HepG2 (cell line): ENCODE measurements around the gene DENND2A. TPM values are rescaled to one million over a fixed set of nuclear protein-coding genes. Genes with fewer than 3 reads are reported as not detected.

Source experiments
- ATAC-seq: fragments of 200-7000 bp; cut with Tn5 transposase; 3 replicates; pipeline ENCODE4 v1.9.1; 2020; ENCODE audit warnings: mild to moderate bottlenecking, moderate library complexity
- BruUV-seq: library from RNA; stranded (reverse); fragments of 400-500 nt; replicated peaks from 2 replicates; lab custom pipeline; 2021; lab: Mats Ljungman, UMichigan
- CTCF ChIA-PET: fragments of 300-600 bp; formaldehyde crosslinking; extraction: SDS; loops from one replicate; lab custom pipeline; 2021; ENCODE audit warnings: low total read pairs, inconsistent platforms, low intra/inter-chr PET ratio; lab: Yijun Ruan, JAX
- POLR2A ChIA-PET: fragments of 350-600 bp; sonication (Branson Sonifier 250); formaldehyde crosslinking; loops from one replicate; lab custom pipeline; 2020; ENCODE audit warnings: antibody characterized with exemption, inconsistent platforms; lab: Yijun Ruan, JAX
- DNase-seq: peaks from one replicate; pipeline ENCODE4 v3.0.0-alpha.2; 2015; ENCODE audit warnings: low spot score
- FAIRE-seq: peaks from 3 replicates; lab custom pipeline; 2011; peaks lifted over from hg19 to GRCh38; lab: Jason Lieb, UNC
- H2AFZ ChIP-seq: one replicate; pipeline ENCODE4 v1.6.1; 2011; ENCODE audit warnings: low read length, inconsistent platforms
- H3K27ac ChIP-seq: fragments of 300-600 bp; 3 replicates; pipeline ENCODE4 v1.8.0; 2011; ENCODE audit warnings: mixed run types, mild to moderate bottlenecking, mixed read lengths, low read length, inconsistent platforms; ENCODE audit not compliant: insufficient read depth; ENCODE audit errors: extremely low read length
- H3K27me3 ChIP-seq, 2 experiments: fragments of 200-600 bp in 1 of 2; 2 replicates in 1 of 2; 3 replicates in 1 of 2; pipeline versions ENCODE4 v1.6.0 to v1.8.0; 2011; ENCODE audit warnings: low read length in 2 of 2, mild to moderate bottlenecking in 2 of 2, moderate library complexity in 2 of 2, inconsistent platforms in 1 of 2; ENCODE audit not compliant: insufficient read depth in 2 of 2, control insufficient read depth in 1 of 2
- H3K36me3 ChIP-seq, 2 experiments: fragments of 200-600 bp in 1 of 2; replicated peaks in 1 of 2; 2 replicates in 1 of 2; 3 replicates in 1 of 2; pipeline versions ENCODE4 v1.5.1 to v1.8.0; 2011; ENCODE audit warnings: low read length in 2 of 2, inconsistent platforms in 1 of 2; ENCODE audit not compliant: insufficient read depth in 2 of 2, control insufficient read depth in 1 of 2
- H3K4me1 ChIP-seq: 2 replicates; pipeline ENCODE4 v1.5.1; 2012; ENCODE audit warnings: low read length, inconsistent platforms; ENCODE audit not compliant: insufficient read depth
- H3K4me2 ChIP-seq: 2 replicates; pipeline ENCODE4 v1.6.0; 2011; ENCODE audit warnings: low read depth, low read length, inconsistent platforms
- H3K4me3 ChIP-seq, 3 experiments: fragments of 200-600 bp in 1 of 3; sonication (generic), shearing (Covaris generic) in 1 of 3; replicated peaks in 1 of 3; 2 replicates each; pipeline ENCODE4 v1.5.1; 2011 to 2016; ENCODE audit warnings: low read length in 3 of 3, inconsistent platforms in 2 of 3, low read depth in 2 of 3, mild to moderate bottlenecking in 2 of 3, control low read depth in 1 of 3, mixed read lengths in 1 of 3; ENCODE audit not compliant: insufficient read depth in 1 of 3
- H3K79me2 ChIP-seq: one replicate; pipeline ENCODE4 v1.6.1; 2011; ENCODE audit warnings: low read length, inconsistent platforms; ENCODE audit not compliant: insufficient read depth
- H3K9ac ChIP-seq: 2 replicates; pipeline ENCODE4 v1.6.0; 2011; ENCODE audit warnings: mild to moderate bottlenecking, low read depth, low read length, inconsistent platforms; ENCODE audit not compliant: insufficient read depth
- H3K9me3 ChIP-seq: 2 replicates; pipeline ENCODE4 v1.5.1; 2012; ENCODE audit warnings: mild to moderate bottlenecking, low read length
- H4K20me1 ChIP-seq: 2 replicates; pipeline ENCODE4 v1.6.0; 2011; ENCODE audit warnings: inconsistent platforms, mild to moderate bottlenecking, low read length, moderate library complexity; ENCODE audit not compliant: insufficient read depth
- E2F1 ChIP-seq: sonication (generic); formaldehyde crosslinking; IDR thresholded peaks from 2 replicates; pipeline ENCODE4 v1.5.0; 2020; ENCODE audit warnings: missing genetic modification reagents
- EHMT2 ChIP-seq: fragments of 200-600 bp; sonication (generic); IDR thresholded peaks from 2 replicates; pipeline ENCODE4 v1.7.0; 2017; ENCODE audit warnings: antibody characterized with exemption, low read depth, low read length, borderline replicate concordance
- MLLT10 ChIP-seq: sonication (generic); formaldehyde crosslinking; IDR thresholded peaks from 2 replicates; pipeline ENCODE4 v1.4.0; 2020; ENCODE audit warnings: missing genetic modification reagents
- MTERF4 ChIP-seq: sonication (generic); formaldehyde crosslinking; IDR thresholded peaks from 2 replicates; pipeline ENCODE4 v1.8.0; 2023; ENCODE audit warnings: mild to moderate bottlenecking, missing genetic modification reagents
- NFYB ChIP-seq: sonication (generic); formaldehyde crosslinking; IDR thresholded peaks from 2 replicates; pipeline ENCODE4 v1.4.0; 2020; ENCODE audit warnings: missing genetic modification reagents
- PRDM4 ChIP-seq: sonication (generic); formaldehyde crosslinking; IDR thresholded peaks from 2 replicates; pipeline ENCODE4 v1.9.0; 2021; ENCODE audit warnings: missing genetic modification reagents, borderline replicate concordance
- RELA ChIP-seq: sonication (generic); formaldehyde crosslinking; IDR thresholded peaks from 2 replicates; pipeline ENCODE4 v1.4.0; 2020; ENCODE audit warnings: missing genetic modification reagents
- SP1 ChIP-seq, 2 experiments: fragments of 450-650 bp in 1 of 2; sonication (generic) in 1 of 2; formaldehyde crosslinking in 1 of 2; IDR thresholded peaks; 2 replicates each; pipeline versions ENCODE4 v1.4.0 to v1.6.1; 2016 to 2020; ENCODE audit warnings: missing genetic modification reagents in 1 of 2
- TEAD2 ChIP-seq: sonication (generic); formaldehyde crosslinking; IDR thresholded peaks from 2 replicates; pipeline ENCODE4 v1.9.0; 2021; ENCODE audit warnings: missing genetic modification reagents
- ZBTB4 ChIP-seq: sonication (generic); formaldehyde crosslinking; IDR thresholded peaks from 2 replicates; pipeline ENCODE4 v1.4.0; 2020; ENCODE audit warnings: missing genetic modification reagents, mild to moderate bottlenecking, borderline replicate concordance
- ZNF350 ChIP-seq: sonication (generic); formaldehyde crosslinking; IDR thresholded peaks from 2 replicates; pipeline ENCODE4 v1.4.0; 2020; ENCODE audit warnings: mild to moderate bottlenecking, low read depth, missing genetic modification reagents, borderline replicate concordance
- WGBS: methylation state at CpG from one replicate; pipeline ENCODE4 v1.1.6; 2017; ENCODE audit warnings: low lambda C conversion rate; 5-methylcytosine and 5-hydroxymethylcytosine counted together
- in situ Hi-C: cut with HindIII; loops from 2 replicates; pipeline ENCODE4 v1.10.0; 2017; ENCODE audit warnings: low pct_unique_long_range_greater_than_20kb; ENCODE audit not compliant: extremely low pct_ligation_motif_present
- intact Hi-C: fragments of 100-400 bp; cut with micrococcal nuclease; formaldehyde crosslinking; loops from one replicate; pipeline ENCODE4 v1.10.0; 2022; ENCODE audit not compliant: unreplicated experiment
- polyA plus RNA-seq, 8 experiments: library from polyadenylated mRNA; depleted of rRNA in 3 of 8; stranded (reverse) in 7 of 8; unstranded in 1 of 8; fragments of >200 nt; fragmentation: Illumina TruSeq in 4 of 8; extraction: Trizol in 4 of 8; gene quantifications; 2 replicates each; pipeline versions ENCODE4 v1.2.1 to v1.2.3, GENCODE V29; 2011 to 2016; ENCODE audit warnings: low read depth in 4 of 8, missing spikeins in 1 of 8, mixed read lengths in 1 of 8; ENCODE audit not compliant: insufficient read depth in 1 of 8
- total RNA-seq, 5 experiments: library from RNA; depleted of rRNA; stranded (reverse); fragments of >200 nt; fragmentation: Illumina TruSeq; extraction: Trizol; gene quantifications; 2 replicates each; pipeline ENCODE4 v1.2.3, GENCODE V29; 2016; ENCODE audit warnings: low read depth in 1 of 5

DENND2A gene
- total and polyA plus RNA-seq, 2 of the 13 experiments (the other 11 are each of a cell fraction or from before 2014, with no cell fraction given) = not detected

GRCh38 chr7:140617081-140617480 is 23.5 kb downstream of the DENND2A start (continued):
- no peak for TF ChIP-seq ZBTB4 (CRISPR knock-in tag)
- TF ChIP-seq TEAD2 (CRISPR knock-in tag) = no peak
- TF ChIP-seq NFYB (CRISPR knock-in tag) = no peak
- TF ChIP-seq MTERF4 (CRISPR knock-in tag) = no peak

GRCh38 chr7:140616328-140616727 is 24.3 kb downstream of the DENND2A start:
- DNase-seq (no peak), FAIRE-seq (no peak), ATAC-seq (no peak)
- no peaks in the 10 kb centered on the region for H3K4me1 ChIP-seq
- BruUV-seq = no TSS peak
- no peaks in the 10 kb centered on the region for H4K20me1 ChIP-seq
- intact Hi-C loops = no loop called here
- in situ Hi-C loops = no loop called here
- H3K27me3 ChIP-seq = 0 out of 5 replicates have a peak, but pooled peaks cover 0 to 2% of the 10 kb centered on the region in 2 experiments
- H2AFZ ChIP-seq = no peak overlapping the region
- H3K79me2 ChIP-seq = no peaks in the 10 kb centered on the region
- no peak overlapping the region for H3K27ac ChIP-seq
- no peak overlapping the region for H3K9ac ChIP-seq
- H3K4me3 ChIP-seq = no peak overlapping the region
- no peak overlapping the region for H3K4me2 ChIP-seq
- H3K9me3 ChIP-seq = no peaks in the 10 kb centered on the region
- CTCF ChIA-PET = no interaction called here
- no peaks in the 10 kb centered on the region for H3K36me3 ChIP-seq
- WGBS = 69% methylated on average over 4 of the region's 4 CpGs
- POLR2A ChIA-PET = no interaction called here
- TF ChIP-seq MLLT10 (CRISPR knock-in tag) (no peak), E2F1 (CRISPR knock-in tag) (no peak), RELA (no peak), EHMT2 (no peak), SP1 (IDR thresholded peaks at IDR 0.05) (no peak), SP1 (CRISPR knock-in tag; IDR thresholded peaks at IDR 0.05) (no peak), ZNF350 (CRISPR knock-in tag) (no peak), PRDM4 (CRISPR knock-in tag) (no peak)
